GM12878 (cell line): Measurements from ENCODE around the gene PRR18. TPM values are rescaled to one million over a fixed set of nuclear protein-coding genes. Genes with fewer than 3 reads are reported as not detected.

Source experiments
- EZH2 ChIP-seq: IDR thresholded peaks from 2 replicates; pipeline ENCODE4 v1.6.1; 2012; ENCODE audit warnings: low read depth, mild to moderate bottlenecking, control low read depth, inconsistent platforms, low read length, borderline replicate concordance; ENCODE audit not compliant: control insufficient read depth
- MYC ChIP-seq: IDR thresholded peaks from 2 replicates; pipeline ENCODE4 v1.6.1; 2011; ENCODE audit warnings: mild to moderate bottlenecking, low read length, moderate library complexity, inconsistent platforms; ENCODE audit not compliant: insufficient read depth, insufficient replicate concordance, insufficient read length, severe bottlenecking
- SIX5 ChIP-seq: IDR thresholded peaks from 2 replicates; pipeline ENCODE4 v1.6.1; 2011; ENCODE audit warnings: mild to moderate bottlenecking, low read depth, low read length, moderate library complexity; ENCODE audit not compliant: severe bottlenecking
- polyA plus RNA-seq, 11 experiments: library from polyadenylated mRNA; depleted of rRNA in 4 of 11; unstranded in 6 of 11; stranded (reverse) in 5 of 11; fragments of >200 nt; fragmentation: Nextera tagmentation in 4 of 11; fragmentation: Illumina TruSeq in 1 of 11; extraction: Ambion mirVana in 4 of 11; extraction: Trizol in 1 of 11; gene quantifications; 1 replicate in 1 of 11; 2 replicates in 10 of 11; pipeline versions ENCODE4 v1.2.1 to v1.2.3, GENCODE V29; 2011 to 2016; ENCODE audit warnings: inconsistent platforms in 2 of 11, missing spikeins in 2 of 11, low read depth in 1 of 11
- total RNA-seq, 4 experiments: library from RNA; depleted of rRNA in 3 of 4; stranded (reverse); fragments of >200 nt in 3 of 4; fragmentation: Illumina TruSeq in 1 of 4; extraction: Trizol in 1 of 4; gene quantifications; 2 replicates each; pipeline versions ENCODE4 v1.2.1 to v1.2.3, GENCODE V29; 2013 to 2021
- TF ChIP-seq, protein P1 (sequence below): IDR thresholded peaks from 2 replicates; pipeline ENCODE4 v1.6.1; 2012; ENCODE audit warnings: improper control_type of control experiment, low read depth, low read length; ENCODE audit not compliant: insufficient replicate concordance
- TF ChIP-seq, protein P2 (sequence below): fragments of 450-650 bp; formaldehyde crosslinking; IDR thresholded peaks from 2 replicates; pipeline ENCODE4 v1.4.0; 2020; ENCODE audit warnings: mild to moderate bottlenecking, moderate library complexity
- TF ChIP-seq, protein P3 (sequence below): fragments of 450-650 bp; IDR thresholded peaks from 2 replicates; pipeline ENCODE4 v1.6.1; 2017; ENCODE audit warnings: mild to moderate bottlenecking

PRR18 gene
- total and polyA plus RNA-seq, 10 of the 15 experiments (the other 5 are each of a cell fraction or from before 2014, with no cell fraction given): 0.13 to 8.2 (median 1.6) TPM

DNA sequence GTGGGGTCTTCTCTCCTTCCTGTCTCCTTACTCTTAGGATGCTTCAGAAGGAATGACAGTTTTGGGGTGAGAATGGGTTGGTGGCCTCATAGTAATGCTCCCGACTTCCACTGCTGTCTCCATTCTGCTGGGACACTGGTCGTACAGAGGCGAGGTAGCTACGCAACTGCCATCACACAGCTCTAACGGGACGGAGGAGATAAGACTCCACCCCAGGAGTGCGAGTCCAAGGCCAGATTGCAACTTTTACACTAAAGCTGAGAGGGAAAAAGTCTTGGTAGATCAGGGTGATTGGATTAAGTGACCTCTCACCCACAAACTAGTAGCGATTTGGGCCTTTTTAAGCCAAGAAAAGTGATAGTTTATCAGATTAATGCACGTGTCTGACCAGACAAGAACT lies 1.8 kb upstream of the PRR18 start (continued):
- TF ChIP-seq, protein P1, sequence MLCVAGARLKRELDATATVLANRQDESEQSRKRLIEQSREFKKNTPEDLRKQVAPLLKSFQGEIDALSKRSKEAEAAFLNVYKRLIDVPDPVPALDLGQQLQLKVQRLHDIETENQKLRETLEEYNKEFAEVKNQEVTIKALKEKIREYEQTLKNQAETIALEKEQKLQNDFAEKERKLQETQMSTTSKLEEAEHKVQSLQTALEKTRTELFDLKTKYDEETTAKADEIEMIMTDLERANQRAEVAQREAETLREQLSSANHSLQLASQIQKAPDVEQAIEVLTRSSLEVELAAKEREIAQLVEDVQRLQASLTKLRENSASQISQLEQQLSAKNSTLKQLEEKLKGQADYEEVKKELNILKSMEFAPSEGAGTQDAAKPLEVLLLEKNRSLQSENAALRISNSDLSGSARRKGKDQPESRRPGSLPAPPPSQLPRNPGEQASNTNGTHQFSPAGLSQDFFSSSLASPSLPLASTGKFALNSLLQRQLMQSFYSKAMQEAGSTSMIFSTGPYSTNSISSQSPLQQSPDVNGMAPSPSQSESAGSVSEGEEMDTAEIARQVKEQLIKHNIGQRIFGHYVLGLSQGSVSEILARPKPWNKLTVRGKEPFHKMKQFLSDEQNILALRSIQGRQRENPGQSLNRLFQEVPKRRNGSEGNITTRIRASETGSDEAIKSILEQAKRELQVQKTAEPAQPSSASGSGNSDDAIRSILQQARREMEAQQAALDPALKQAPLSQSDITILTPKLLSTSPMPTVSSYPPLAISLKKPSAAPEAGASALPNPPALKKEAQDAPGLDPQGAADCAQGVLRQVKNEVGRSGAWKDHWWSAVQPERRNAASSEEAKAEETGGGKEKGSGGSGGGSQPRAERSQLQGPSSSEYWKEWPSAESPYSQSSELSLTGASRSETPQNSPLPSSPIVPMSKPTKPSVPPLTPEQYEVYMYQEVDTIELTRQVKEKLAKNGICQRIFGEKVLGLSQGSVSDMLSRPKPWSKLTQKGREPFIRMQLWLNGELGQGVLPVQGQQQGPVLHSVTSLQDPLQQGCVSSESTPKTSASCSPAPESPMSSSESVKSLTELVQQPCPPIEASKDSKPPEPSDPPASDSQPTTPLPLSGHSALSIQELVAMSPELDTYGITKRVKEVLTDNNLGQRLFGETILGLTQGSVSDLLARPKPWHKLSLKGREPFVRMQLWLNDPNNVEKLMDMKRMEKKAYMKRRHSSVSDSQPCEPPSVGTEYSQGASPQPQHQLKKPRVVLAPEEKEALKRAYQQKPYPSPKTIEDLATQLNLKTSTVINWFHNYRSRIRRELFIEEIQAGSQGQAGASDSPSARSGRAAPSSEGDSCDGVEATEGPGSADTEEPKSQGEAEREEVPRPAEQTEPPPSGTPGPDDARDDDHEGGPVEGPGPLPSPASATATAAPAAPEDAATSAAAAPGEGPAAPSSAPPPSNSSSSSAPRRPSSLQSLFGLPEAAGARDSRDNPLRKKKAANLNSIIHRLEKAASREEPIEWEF: no peak
- TF ChIP-seq MYC (no peak), SIX5 (no peak), EZH2 (no peak)
- TF ChIP-seq, protein P2, sequence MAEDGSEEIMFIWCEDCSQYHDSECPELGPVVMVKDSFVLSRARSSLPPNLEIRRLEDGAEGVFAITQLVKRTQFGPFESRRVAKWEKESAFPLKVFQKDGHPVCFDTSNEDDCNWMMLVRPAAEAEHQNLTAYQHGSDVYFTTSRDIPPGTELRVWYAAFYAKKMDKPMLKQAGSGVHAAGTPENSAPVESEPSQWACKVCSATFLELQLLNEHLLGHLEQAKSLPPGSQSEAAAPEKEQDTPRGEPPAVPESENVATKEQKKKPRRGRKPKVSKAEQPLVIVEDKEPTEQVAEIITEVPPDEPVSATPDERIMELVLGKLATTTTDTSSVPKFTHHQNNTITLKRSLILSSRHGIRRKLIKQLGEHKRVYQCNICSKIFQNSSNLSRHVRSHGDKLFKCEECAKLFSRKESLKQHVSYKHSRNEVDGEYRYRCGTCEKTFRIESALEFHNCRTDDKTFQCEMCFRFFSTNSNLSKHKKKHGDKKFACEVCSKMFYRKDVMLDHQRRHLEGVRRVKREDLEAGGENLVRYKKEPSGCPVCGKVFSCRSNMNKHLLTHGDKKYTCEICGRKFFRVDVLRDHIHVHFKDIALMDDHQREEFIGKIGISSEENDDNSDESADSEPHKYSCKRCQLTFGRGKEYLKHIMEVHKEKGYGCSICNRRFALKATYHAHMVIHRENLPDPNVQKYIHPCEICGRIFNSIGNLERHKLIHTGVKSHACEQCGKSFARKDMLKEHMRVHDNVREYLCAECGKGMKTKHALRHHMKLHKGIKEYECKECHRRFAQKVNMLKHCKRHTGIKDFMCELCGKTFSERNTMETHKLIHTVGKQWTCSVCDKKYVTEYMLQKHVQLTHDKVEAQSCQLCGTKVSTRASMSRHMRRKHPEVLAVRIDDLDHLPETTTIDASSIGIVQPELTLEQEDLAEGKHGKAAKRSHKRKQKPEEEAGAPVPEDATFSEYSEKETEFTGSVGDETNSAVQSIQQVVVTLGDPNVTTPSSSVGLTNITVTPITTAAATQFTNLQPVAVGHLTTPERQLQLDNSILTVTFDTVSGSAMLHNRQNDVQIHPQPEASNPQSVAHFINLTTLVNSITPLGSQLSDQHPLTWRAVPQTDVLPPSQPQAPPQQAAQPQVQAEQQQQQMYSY (CRISPR knock-in tag): no peak
- TF ChIP-seq, protein P3, sequence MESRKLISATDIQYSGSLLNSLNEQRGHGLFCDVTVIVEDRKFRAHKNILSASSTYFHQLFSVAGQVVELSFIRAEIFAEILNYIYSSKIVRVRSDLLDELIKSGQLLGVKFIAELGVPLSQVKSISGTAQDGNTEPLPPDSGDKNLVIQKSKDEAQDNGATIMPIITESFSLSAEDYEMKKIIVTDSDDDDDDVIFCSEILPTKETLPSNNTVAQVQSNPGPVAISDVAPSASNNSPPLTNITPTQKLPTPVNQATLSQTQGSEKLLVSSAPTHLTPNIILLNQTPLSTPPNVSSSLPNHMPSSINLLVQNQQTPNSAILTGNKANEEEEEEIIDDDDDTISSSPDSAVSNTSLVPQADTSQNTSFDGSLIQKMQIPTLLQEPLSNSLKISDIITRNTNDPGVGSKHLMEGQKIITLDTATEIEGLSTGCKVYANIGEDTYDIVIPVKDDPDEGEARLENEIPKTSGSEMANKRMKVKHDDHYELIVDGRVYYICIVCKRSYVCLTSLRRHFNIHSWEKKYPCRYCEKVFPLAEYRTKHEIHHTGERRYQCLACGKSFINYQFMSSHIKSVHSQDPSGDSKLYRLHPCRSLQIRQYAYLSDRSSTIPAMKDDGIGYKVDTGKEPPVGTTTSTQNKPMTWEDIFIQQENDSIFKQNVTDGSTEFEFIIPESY: no peak
